A673 (cell line): ENCODE measurements around the gene TUBA3E.
"Not testable (repeated sequence)": the region's sequence is repeated elsewhere in the genome, so short reads cannot be mapped to it uniquely, and the experiment has no call there.

Experiments used
- EZH2 ChIP-seq: fragments of 200-600 bp; sonication (generic); IDR thresholded peaks from 2 replicates; pipeline ENCODE4 v1.6.1; 2017; ENCODE audit warnings: borderline replicate concordance, low read depth, mild to moderate bottlenecking, mixed read lengths, antibody characterized with exemption, low read length; ENCODE audit not compliant: poor library complexity, severe bottlenecking
- TF ChIP-seq, protein P1 (sequence below): fragments of 300-800, 200-600 bp; sonication (generic); conservative IDR thresholded peaks from 2 replicates; pipeline ENCODE4 v1.5.1; 2017; ENCODE audit warnings: low read depth, mild to moderate bottlenecking, antibody characterized with exemption, low read length, moderate library complexity, mixed read lengths

DNA sequence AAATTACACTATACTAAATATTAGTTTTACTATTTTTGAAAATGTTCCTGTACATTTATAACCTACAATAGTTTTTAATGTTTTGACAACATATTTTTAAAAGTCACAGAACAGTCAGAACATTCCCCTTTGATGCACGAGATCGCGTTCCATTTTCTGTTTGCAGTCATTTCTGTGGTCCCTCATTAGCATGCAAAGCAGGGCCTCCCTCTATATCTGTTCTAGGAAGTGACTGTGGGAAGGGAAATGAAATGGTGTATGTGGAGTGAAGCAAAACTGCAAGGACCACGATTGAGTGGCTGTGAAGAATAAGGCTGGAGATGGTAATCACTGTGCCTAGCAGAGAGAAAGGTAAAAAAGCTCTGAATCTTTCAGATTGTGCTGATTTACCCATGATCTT is 24.3 kb upstream of the TUBA3E start:
- TF ChIP-seq, protein P1, sequence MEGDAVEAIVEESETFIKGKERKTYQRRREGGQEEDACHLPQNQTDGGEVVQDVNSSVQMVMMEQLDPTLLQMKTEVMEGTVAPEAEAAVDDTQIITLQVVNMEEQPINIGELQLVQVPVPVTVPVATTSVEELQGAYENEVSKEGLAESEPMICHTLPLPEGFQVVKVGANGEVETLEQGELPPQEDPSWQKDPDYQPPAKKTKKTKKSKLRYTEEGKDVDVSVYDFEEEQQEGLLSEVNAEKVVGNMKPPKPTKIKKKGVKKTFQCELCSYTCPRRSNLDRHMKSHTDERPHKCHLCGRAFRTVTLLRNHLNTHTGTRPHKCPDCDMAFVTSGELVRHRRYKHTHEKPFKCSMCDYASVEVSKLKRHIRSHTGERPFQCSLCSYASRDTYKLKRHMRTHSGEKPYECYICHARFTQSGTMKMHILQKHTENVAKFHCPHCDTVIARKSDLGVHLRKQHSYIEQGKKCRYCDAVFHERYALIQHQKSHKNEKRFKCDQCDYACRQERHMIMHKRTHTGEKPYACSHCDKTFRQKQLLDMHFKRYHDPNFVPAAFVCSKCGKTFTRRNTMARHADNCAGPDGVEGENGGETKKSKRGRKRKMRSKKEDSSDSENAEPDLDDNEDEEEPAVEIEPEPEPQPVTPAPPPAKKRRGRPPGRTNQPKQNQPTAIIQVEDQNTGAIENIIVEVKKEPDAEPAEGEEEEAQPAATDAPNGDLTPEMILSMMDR: not testable (repeated sequence)
- not testable (repeated sequence) for TF ChIP-seq EZH2
